Mammary epithelial cell (primary cell): Measurements from ENCODE around the gene STX1B.

Experiments used
- EZH2 ChIP-seq: IDR thresholded peaks from 2 replicates; pipeline ENCODE4 v1.6.1; 2012; ENCODE audit warnings: low read length, inconsistent platforms, borderline replicate concordance
- TF ChIP-seq, protein P1 (sequence below), 2 donors: IDR thresholded peaks in 1 of 2; conservative IDR thresholded peaks in 1 of 2; 2 replicates each; pipeline ENCODE4 v1.5.1; 2011 to 2012; ENCODE audit warnings: inconsistent platforms in 2 of 2, low read length in 2 of 2, mild to moderate bottlenecking in 2 of 2, control low read depth in 1 of 2, low read depth in 1 of 2; ENCODE audit not compliant: insufficient read depth in 1 of 2; ENCODE audit errors: extremely low read depth in 1 of 2

GRCh38 chr16:31043352-31043751 is 32.9 kb upstream of the STX1B start:
- TF ChIP-seq, protein P1, sequence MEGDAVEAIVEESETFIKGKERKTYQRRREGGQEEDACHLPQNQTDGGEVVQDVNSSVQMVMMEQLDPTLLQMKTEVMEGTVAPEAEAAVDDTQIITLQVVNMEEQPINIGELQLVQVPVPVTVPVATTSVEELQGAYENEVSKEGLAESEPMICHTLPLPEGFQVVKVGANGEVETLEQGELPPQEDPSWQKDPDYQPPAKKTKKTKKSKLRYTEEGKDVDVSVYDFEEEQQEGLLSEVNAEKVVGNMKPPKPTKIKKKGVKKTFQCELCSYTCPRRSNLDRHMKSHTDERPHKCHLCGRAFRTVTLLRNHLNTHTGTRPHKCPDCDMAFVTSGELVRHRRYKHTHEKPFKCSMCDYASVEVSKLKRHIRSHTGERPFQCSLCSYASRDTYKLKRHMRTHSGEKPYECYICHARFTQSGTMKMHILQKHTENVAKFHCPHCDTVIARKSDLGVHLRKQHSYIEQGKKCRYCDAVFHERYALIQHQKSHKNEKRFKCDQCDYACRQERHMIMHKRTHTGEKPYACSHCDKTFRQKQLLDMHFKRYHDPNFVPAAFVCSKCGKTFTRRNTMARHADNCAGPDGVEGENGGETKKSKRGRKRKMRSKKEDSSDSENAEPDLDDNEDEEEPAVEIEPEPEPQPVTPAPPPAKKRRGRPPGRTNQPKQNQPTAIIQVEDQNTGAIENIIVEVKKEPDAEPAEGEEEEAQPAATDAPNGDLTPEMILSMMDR (conservative IDR thresholded peaks at IDR 0.05 in 1 of 2, IDR thresholded peaks at IDR 0.05 in 1 of 2; ENCODE audit: extremely low read depth in 1 of 2, insufficient read depth in 1 of 2, low read depth in 1 of 2, low read length in 2 of 2) = no peak
- no peak for TF ChIP-seq EZH2
